ENCODE data around the gene MMP25. TPM values are rescaled to one million over a fixed set of nuclear protein-coding genes. Genes with fewer than 3 reads are reported as not detected.

Gene MMP25
- total RNA-seq, 4 donors from 2014 or later, result 0.57 TPM; not detected in 3

- TF ChIP-seq CTCF (IDR thresholded peaks at IDR 0.05; ENCODE audit: low read depth), result no peak
These were observed 52.4 kb downstream of the MMP25 start, which contains the start of gene ZSCAN10 for GRCh38 chr16:3098459-3099394. ZSCAN10 (minus strand) TSS chr16:3099294; CDS start chr16:3092937, 6,357 bp downstream.

- no peak for TF ChIP-seq CTCF (IDR thresholded peaks at IDR 0.05; ENCODE audit: low read depth)
These were observed 53.0 kb downstream of the MMP25 start for GRCh38 chr16:3099395-3099731.

- no peak for TF ChIP-seq CTCF (IDR thresholded peaks at IDR 0.05; ENCODE audit: low read depth)
These were observed 53.6 kb downstream of the MMP25 start for GRCh38 chr16:3099732-3100499.

GRCh38 chr16:3101018-3101840, 54.9 kb downstream of the MMP25 start:
- no peak for TF ChIP-seq CTCF (IDR thresholded peaks at IDR 0.05; ENCODE audit: low read depth)

GRCh38 chr16:3101841-3102470, 55.6 kb downstream of the MMP25 start:
- no peak for TF ChIP-seq CTCF (IDR thresholded peaks at IDR 0.05; ENCODE audit: low read depth)

- TF ChIP-seq CTCF (IDR thresholded peaks at IDR 0.05; ENCODE audit: low read depth), result no peak
These were observed 60.0 kb downstream of the MMP25 start for GRCh38 chr16:3106205-3106928.
